ENCODE measurements around the gene BUD13. TPM values are rescaled to one million over a fixed set of nuclear protein-coding genes. Genes with fewer than 3 reads are reported as not detected.
A peak's percentile ranks its signal among the peaks of the same experiment; 100 is the strongest.

The BUD13 gene
- total and polyA plus RNA-seq, 2 of the 13 experiments (the other 11 are each of a cell fraction or from before 2014, with no cell fraction given) = 13.3 to 25.9 TPM

DNA sequence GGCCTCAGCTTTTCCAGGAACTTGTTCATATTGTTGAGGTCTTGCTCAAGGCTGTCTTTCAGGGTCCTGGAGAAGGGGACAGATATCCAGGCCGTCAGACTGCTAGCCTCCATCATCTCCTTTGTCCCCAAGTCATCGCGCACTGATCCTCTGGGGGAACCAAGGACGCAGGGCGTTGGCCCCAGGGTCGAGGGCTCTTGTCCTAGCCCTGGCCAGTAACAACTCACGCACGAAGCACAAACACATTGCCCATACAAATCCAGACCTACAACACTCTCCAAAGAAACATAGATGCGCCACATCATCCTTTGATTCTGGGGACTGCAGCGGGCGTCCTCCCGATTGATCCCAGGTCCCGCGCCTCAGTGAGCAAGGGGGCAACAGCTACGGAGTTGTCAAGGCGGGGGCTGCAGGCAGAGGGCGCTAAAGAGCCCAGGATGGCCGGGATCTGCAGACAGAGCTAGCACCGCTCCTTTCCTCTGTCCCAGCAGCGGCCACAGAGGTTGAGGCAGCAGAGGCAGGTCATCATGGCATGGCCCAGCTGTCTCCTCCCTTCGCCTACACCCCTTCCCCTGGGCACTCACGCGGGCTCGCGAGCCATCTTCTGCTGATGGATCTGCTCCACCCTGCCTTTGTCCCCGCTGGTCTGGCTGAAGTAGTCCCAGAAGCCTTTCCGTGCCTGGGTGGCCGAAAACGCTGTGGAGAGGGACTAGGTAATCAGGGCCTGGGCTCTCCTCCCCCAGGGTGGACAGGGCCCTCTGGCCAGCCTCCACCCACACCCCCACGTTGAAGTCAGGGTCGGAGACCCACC, 18.4 kb upstream of the BUD13 start (continued):
- TF ChIP-seq, protein P1, sequence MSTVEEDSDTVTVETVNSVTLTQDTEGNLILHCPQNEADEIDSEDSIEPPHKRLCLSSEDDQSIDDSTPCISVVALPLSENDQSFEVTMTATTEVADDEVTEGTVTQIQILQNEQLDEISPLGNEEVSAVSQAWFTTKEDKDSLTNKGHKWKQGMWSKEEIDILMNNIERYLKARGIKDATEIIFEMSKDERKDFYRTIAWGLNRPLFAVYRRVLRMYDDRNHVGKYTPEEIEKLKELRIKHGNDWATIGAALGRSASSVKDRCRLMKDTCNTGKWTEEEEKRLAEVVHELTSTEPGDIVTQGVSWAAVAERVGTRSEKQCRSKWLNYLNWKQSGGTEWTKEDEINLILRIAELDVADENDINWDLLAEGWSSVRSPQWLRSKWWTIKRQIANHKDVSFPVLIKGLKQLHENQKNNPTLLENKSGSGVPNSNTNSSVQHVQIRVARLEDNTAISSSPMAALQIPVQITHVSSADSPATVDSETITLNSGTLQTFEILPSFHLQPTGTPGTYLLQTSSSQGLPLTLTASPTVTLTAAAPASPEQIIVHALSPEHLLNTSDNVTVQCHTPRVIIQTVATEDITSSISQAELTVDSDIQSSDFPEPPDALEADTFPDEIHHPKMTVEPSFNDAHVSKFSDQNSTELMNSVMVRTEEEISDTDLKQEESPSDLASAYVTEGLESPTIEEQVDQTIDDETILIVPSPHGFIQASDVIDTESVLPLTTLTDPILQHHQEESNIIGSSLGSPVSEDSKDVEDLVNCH (CRISPR knock-in tag; IDR thresholded peaks at IDR 0.05) = no peak
- TF ChIP-seq SATB2 (CRISPR knock-in tag; IDR thresholded peaks at IDR 0.05) (no peak), REL (CRISPR knock-in tag; conservative IDR thresholded peaks at IDR 0.05) (0 out of 2 replicates have a peak, but pooled peaks have one; percentile 56), GATAD1 (CRISPR knock-in tag; IDR thresholded peaks at IDR 0.05) (peak; percentile 49; the same call in 1 of the 2 replicates), ZNF674 (CRISPR knock-in tag; IDR thresholded peaks at IDR 0.05; ENCODE audit: low read depth) (no peak), ZFP82 (CRISPR knock-in tag; IDR thresholded peaks at IDR 0.05; ENCODE audit: borderline replicate concordance) (no peak), ZNF292 (CRISPR knock-in tag; IDR thresholded peaks at IDR 0.05; ENCODE audit: borderline replicate concordance, low read depth) (peak; percentile 83; the same call in 1 of the 2 replicates), SNAI1 (CRISPR knock-in tag; IDR thresholded peaks at IDR 0.05; ENCODE audit: borderline replicate concordance) (no peak), RBM22 (optimal IDR thresholded peaks at IDR 0.05; ENCODE audit: low read length) (peak; percentile 17), KDM4B (CRISPR knock-in tag; IDR thresholded peaks at IDR 0.05) (no peak), PHB2 (IDR thresholded peaks at IDR 0.05; ENCODE audit: partially characterized antibody) (no peak), RXRA (CRISPR knock-in tag; IDR thresholded peaks at IDR 0.05) (no peak), BRD4 (CRISPR knock-in tag; IDR thresholded peaks at IDR 0.05) (peak; percentile 89; the same call in 1 of the 2 replicates)
- TF ChIP-seq, protein P2, sequence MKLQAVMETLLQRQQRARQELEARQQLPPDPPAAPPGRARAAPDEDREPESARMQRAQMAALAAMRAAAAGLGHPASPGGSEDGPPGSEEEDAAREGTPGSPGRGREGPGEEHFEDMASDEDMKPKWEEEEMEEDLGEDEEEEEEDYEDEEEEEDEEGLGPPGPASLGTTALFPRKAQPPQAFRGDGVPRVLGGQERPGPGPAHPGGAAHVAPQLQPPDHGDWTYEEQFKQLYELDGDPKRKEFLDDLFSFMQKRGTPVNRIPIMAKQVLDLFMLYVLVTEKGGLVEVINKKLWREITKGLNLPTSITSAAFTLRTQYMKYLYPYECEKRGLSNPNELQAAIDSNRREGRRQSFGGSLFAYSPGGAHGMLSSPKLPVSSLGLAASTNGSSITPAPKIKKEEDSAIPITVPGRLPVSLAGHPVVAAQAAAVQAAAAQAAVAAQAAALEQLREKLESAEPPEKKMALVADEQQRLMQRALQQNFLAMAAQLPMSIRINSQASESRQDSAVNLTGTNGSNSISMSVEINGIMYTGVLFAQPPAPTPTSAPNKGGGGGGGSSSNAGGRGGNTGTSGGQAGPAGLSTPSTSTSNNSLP (IDR thresholded peaks at IDR 0.05; ENCODE audit: low read depth, low read length) = no peak
- TF ChIP-seq, protein P3, sequence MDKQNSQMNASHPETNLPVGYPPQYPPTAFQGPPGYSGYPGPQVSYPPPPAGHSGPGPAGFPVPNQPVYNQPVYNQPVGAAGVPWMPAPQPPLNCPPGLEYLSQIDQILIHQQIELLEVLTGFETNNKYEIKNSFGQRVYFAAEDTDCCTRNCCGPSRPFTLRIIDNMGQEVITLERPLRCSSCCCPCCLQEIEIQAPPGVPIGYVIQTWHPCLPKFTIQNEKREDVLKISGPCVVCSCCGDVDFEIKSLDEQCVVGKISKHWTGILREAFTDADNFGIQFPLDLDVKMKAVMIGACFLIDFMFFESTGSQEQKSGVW (CRISPR knock-in tag; IDR thresholded peaks at IDR 0.05; ENCODE audit: borderline replicate concordance) = no peak
- TF ChIP-seq, protein P4, sequence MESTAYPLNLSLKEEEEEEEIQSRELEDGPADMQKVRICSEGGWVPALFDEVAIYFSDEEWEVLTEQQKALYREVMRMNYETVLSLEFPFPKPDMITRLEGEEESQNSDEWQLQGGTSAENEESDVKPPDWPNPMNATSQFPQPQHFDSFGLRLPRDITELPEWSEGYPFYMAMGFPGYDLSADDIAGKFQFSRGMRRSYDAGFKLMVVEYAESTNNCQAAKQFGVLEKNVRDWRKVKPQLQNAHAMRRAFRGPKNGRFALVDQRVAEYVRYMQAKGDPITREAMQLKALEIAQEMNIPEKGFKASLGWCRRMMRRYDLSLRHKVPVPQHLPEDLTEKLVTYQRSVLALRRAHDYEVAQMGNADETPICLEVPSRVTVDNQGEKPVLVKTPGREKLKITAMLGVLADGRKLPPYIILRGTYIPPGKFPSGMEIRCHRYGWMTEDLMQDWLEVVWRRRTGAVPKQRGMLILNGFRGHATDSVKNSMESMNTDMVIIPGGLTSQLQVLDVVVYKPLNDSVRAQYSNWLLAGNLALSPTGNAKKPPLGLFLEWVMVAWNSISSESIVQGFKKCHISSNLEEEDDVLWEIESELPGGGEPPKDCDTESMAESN (CRISPR knock-in tag; conservative IDR thresholded peaks at IDR 0.05) = no peak
- TF ChIP-seq, protein P5, sequence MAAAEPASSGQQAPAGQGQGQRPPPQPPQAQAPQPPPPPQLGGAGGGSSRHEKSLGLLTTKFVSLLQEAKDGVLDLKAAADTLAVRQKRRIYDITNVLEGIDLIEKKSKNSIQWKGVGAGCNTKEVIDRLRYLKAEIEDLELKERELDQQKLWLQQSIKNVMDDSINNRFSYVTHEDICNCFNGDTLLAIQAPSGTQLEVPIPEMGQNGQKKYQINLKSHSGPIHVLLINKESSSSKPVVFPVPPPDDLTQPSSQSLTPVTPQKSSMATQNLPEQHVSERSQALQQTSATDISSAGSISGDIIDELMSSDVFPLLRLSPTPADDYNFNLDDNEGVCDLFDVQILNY (CRISPR knock-in tag; conservative IDR thresholded peaks at IDR 0.05) = no peak
- TF ChIP-seq, protein P6, sequence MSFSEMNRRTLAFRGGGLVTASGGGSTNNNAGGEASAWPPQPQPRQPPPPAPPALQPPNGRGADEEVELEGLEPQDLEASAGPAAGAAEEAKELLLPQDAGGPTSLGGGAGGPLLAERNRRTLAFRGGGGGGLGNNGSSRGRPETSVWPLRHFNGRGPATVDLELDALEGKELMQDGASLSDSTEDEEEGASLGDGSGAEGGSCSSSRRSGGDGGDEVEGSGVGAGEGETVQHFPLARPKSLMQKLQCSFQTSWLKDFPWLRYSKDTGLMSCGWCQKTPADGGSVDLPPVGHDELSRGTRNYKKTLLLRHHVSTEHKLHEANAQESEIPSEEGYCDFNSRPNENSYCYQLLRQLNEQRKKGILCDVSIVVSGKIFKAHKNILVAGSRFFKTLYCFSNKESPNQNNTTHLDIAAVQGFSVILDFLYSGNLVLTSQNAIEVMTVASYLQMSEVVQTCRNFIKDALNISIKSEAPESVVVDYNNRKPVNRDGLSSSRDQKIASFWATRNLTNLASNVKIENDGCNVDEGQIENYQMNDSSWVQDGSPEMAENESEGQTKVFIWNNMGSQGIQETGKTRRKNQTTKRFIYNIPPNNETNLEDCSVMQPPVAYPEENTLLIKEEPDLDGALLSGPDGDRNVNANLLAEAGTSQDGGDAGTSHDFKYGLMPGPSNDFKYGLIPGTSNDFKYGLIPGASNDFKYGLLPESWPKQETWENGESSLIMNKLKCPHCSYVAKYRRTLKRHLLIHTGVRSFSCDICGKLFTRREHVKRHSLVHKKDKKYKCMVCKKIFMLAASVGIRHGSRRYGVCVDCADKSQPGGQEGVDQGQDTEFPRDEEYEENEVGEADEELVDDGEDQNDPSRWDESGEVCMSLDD (CRISPR knock-in tag; IDR thresholded peaks at IDR 0.05; ENCODE audit: borderline replicate concordance) = peak; percentile 35; the same call in 1 of the 2 replicates

Measured in HepG2 (cell line).